Endothelial cell of umbilical vein (primary cell): ENCODE results near the gene IFT27. TPM values are rescaled to one million over a fixed set of nuclear protein-coding genes. Genes with fewer than 3 reads are reported as not detected.

ENCODE experiments used
- BruUV-seq: library from RNA; stranded (reverse); fragments of 400-500 nt; replicated peaks from 2 replicates; lab custom pipeline; 2021; lab: Mats Ljungman, UMichigan
- CTCF ChIA-PET: fragments of 300-600, 350-600 bp; sonication (Branson Sonifier 250); formaldehyde crosslinking; loops from one replicate; lab custom pipeline; 2021; ENCODE audit warnings: antibody characterized with exemption, inconsistent platforms; lab: Charles Lee
- POLR2A ChIA-PET: fragments of 300-600, 350-600 bp; sonication (Branson Sonifier 250); formaldehyde crosslinking; loops from one replicate; lab custom pipeline; 2021; ENCODE audit warnings: antibody characterized with exemption, inconsistent platforms; lab: Charles Lee
- DNase-seq: peaks from one replicate; pipeline ENCODE4 v3.0.0-alpha.2; 2011; ENCODE audit warnings: low read depth, low spot score
- FAIRE-seq: peaks from 2 replicates; lab custom pipeline; 2011; peaks lifted over from hg19 to GRCh38; lab: Jason Lieb, UNC
- H2AFZ ChIP-seq: 2 replicates; pipeline ENCODE4 v1.6.0; 2012; ENCODE audit warnings: low read depth, low read length, control low read depth, inconsistent platforms
- H3K27ac ChIP-seq: 2 replicates; pipeline ENCODE4 v1.5.1; 2011; ENCODE audit warnings: low read depth, mild to moderate bottlenecking, control low read depth, low read length, moderate library complexity; ENCODE audit not compliant: insufficient read depth
- H3K27me3 ChIP-seq, 2 experiments: 2 replicates each; pipeline versions ENCODE4 v1.6.0 to v1.6.1; 2011; ENCODE audit warnings: low read length in 2 of 2, mixed read lengths in 1 of 2; ENCODE audit not compliant: control insufficient read depth in 2 of 2, insufficient read depth in 2 of 2
- H3K36me3 ChIP-seq, 2 experiments: 2 replicates in 1 of 2; 3 replicates in 1 of 2; pipeline ENCODE4 v1.5.1; 2011; ENCODE audit warnings: low read length in 2 of 2, mild to moderate bottlenecking in 1 of 2, moderate library complexity in 1 of 2; ENCODE audit not compliant: control insufficient read depth in 2 of 2, insufficient read depth in 2 of 2; ENCODE audit errors: extremely low read depth in 1 of 2
- H3K4me1 ChIP-seq: 3 replicates; pipeline ENCODE4 v1.5.1; 2011; ENCODE audit warnings: mild to moderate bottlenecking, low read length; ENCODE audit not compliant: control insufficient read depth, insufficient read depth; ENCODE audit errors: extremely low read depth
- H3K4me2 ChIP-seq: 2 replicates; pipeline ENCODE4 v1.6.1; 2011; ENCODE audit warnings: low read length, control low read depth, mixed read lengths; ENCODE audit not compliant: insufficient read depth
- H3K4me3 ChIP-seq, 3 experiments: fragments of 200-600 bp in 1 of 3; sonication (generic), shearing (Covaris generic) in 1 of 3; replicated peaks in 1 of 3; 2 replicates each; pipeline ENCODE4 v1.5.1; 2011 to 2016; ENCODE audit warnings: control low read depth in 3 of 3, low read length in 3 of 3, mild to moderate bottlenecking in 2 of 3, inconsistent platforms in 1 of 3, low read depth in 1 of 3, moderate library complexity in 1 of 3; ENCODE audit not compliant: insufficient read depth in 1 of 3
- H3K79me2 ChIP-seq: 2 replicates; pipeline ENCODE4 v1.6.0; 2012; ENCODE audit warnings: low read length, inconsistent platforms; ENCODE audit not compliant: control insufficient read depth, insufficient read depth
- H3K9ac ChIP-seq: replicated peaks from 2 replicates; pipeline ENCODE3; 2011; ENCODE audit warnings: low read length, control low read depth; ENCODE audit not compliant: insufficient read depth; ENCODE audit errors: extremely low read depth
- H3K9me1 ChIP-seq: replicated peaks from 3 replicates; pipeline ENCODE4 v1.6.0; 2011; ENCODE audit warnings: mild to moderate bottlenecking, low read length; ENCODE audit not compliant: control insufficient read depth, insufficient read depth; ENCODE audit errors: extremely low read depth
- H3K9me3 ChIP-seq: replicated peaks from 2 replicates; pipeline ENCODE4 v1.5.1; 2012; ENCODE audit warnings: low read length, inconsistent platforms; ENCODE audit not compliant: control insufficient read depth, insufficient read depth
- H4K20me1 ChIP-seq: replicated peaks from 2 replicates; pipeline ENCODE3; 2011; ENCODE audit warnings: mild to moderate bottlenecking, low read length; ENCODE audit not compliant: control insufficient read depth, insufficient read depth; ENCODE audit errors: extremely low read depth
- CTCF ChIP-seq, 2 donors: IDR thresholded peaks; 1 replicate in 1 of 2; 2 replicates in 1 of 2; pipeline ENCODE4 v1.5.1; 2011; ENCODE audit warnings: low read length in 2 of 2, mild to moderate bottlenecking in 2 of 2, moderate library complexity in 2 of 2, control low read depth in 1 of 2, inconsistent platforms in 1 of 2, low read depth in 1 of 2; ENCODE audit not compliant: insufficient read depth in 1 of 2; ENCODE audit errors: extremely low read depth in 1 of 2
- EZH2 ChIP-seq: IDR thresholded peaks from 2 replicates; pipeline ENCODE4 v1.6.1; 2012; ENCODE audit warnings: borderline replicate concordance, low read depth, mild to moderate bottlenecking, moderate library complexity, low read length, inconsistent platforms; ENCODE audit not compliant: severe bottlenecking
- FOS ChIP-seq: IDR thresholded peaks from 2 replicates; pipeline ENCODE4 v1.6.1; 2011; ENCODE audit warnings: mild to moderate bottlenecking, low read length, moderate library complexity, borderline replicate concordance; ENCODE audit not compliant: insufficient read depth
- GATA2 ChIP-seq: IDR thresholded peaks from 2 replicates; pipeline ENCODE4 v1.7.0; 2011; ENCODE audit warnings: low read depth, mild to moderate bottlenecking, moderate library complexity, mixed read lengths, low read length; ENCODE audit not compliant: insufficient read length, insufficient read depth
- JUN ChIP-seq: IDR thresholded peaks from 2 replicates; pipeline ENCODE4 v1.6.1; 2011; ENCODE audit warnings: borderline replicate concordance, low read depth; ENCODE audit not compliant: insufficient read length, insufficient read depth
- MAX ChIP-seq: IDR thresholded peaks from 2 replicates; pipeline ENCODE4 v1.6.1; 2011; ENCODE audit not compliant: insufficient read depth, insufficient read length
- MYC ChIP-seq: IDR thresholded peaks from one replicate; pipeline ENCODE4 v1.6.1; 2011; ENCODE audit warnings: mild to moderate bottlenecking, low read depth, low read length
- POLR2A ChIP-seq: IDR thresholded peaks from 2 replicates; pipeline ENCODE4 v1.6.1; 2012; ENCODE audit warnings: low read depth, mild to moderate bottlenecking, control low read depth, low read length
- POLR2AphosphoS5 ChIP-seq: IDR thresholded peaks from 2 replicates; pipeline ENCODE4 v1.6.1; 2012; ENCODE audit warnings: low read depth, mild to moderate bottlenecking, control low read depth, low read length, moderate library complexity; ENCODE audit not compliant: insufficient read depth
- dilution Hi-C: fragments of 300-500 bp; cut with MboI; formaldehyde crosslinking; loops from one replicate; pipeline ENCODE4 v1.15.0; 2019; ENCODE audit warnings: low sequenced_read_pairs; ENCODE audit not compliant: extremely low pct_ligation_motif_present
- intact Hi-C: fragments of 100-400 bp; cut with micrococcal nuclease; formaldehyde crosslinking; loops from one replicate; pipeline ENCODE4 v1.10.0; 2022
- polyA plus RNA-seq, 4 experiments: library from polyadenylated mRNA; depleted of rRNA in 3 of 4; stranded (reverse) in 3 of 4; unstranded in 1 of 4; fragments of >200 nt; gene quantifications; 2 replicates each; pipeline versions ENCODE4 v1.2.1 to v1.2.3, GENCODE V29; 2011 to 2012; ENCODE audit warnings: missing spikeins in 1 of 4
- total RNA-seq: library from RNA; stranded (reverse); gene quantifications from 2 replicates; pipeline ENCODE4 v1.2.3, GENCODE V29; 2021

Gene IFT27
- total and polyA plus RNA-seq, 2 donors (not counting 3 experiments of a cell fraction or from before 2014, with no cell fraction given) = 29.9 to 33.7 TPM

GRCh38 chr22:36728505-36728904 lies 47.4 kb downstream of the IFT27 start:
- Histone ChIP-seq H3K9ac (no peak overlapping the region), H4K20me1 (no peaks in the 10 kb centered on the region), H3K4me1 (no peaks in the 10 kb centered on the region), H3K4me2 (no peak overlapping the region), H2AFZ (no peak overlapping the region), H3K9me1 (no peaks in the 10 kb centered on the region), H3K27ac (no peak overlapping the region), H3K9me3 (no peaks in the 10 kb centered on the region), H3K36me3 (no peaks in the 10 kb centered on the region), H3K4me3 (no peak overlapping the region), H3K27me3 (peaks cover 0 to 3% of the 10 kb centered on the region in 2 experiments), H3K79me2 (no peaks in the 10 kb centered on the region)
- intact Hi-C loops = loop anchor here (10.0 kb wide), 1 partner anchor 94 kb away; no protein-coding TSS in a partner anchor
- no TSS peak for BruUV-seq
- dilution Hi-C loops = no loop called here
- no peak for FAIRE-seq
- POLR2A ChIA-PET = no interaction called here
- CTCF ChIA-PET = no interaction called here
- no peak for DNase-seq
- TF ChIP-seq FOS = no peak
- TF ChIP-seq EZH2 = no peak
- no peak for TF ChIP-seq POLR2AphosphoS5
- no peak for TF ChIP-seq MYC
- no peak for TF ChIP-seq POLR2A
- no peak for TF ChIP-seq JUN
- no peak for TF ChIP-seq CTCF (IDR thresholded peaks at IDR 0.05; ENCODE audit: extremely low read depth in 1 of 2, insufficient read depth in 1 of 2, low read depth in 1 of 2, low read length in 2 of 2)
- no peak for TF ChIP-seq MAX
- no peak for TF ChIP-seq GATA2
